ENCODE results near the gene DEDD. TPM values are rescaled to one million over a fixed set of nuclear protein-coding genes. Genes with fewer than 3 reads are reported as not detected.

DEDD gene
- polyA plus RNA-seq, 3 donors: 40.9 to 56.3 (median 42.2) TPM

- no peak for TF ChIP-seq CTCF (IDR thresholded peaks at IDR 0.05)
- Mint-ChIP-seq H3K36me3 (peaks cover 54 to 63% of the 10 kb centered on the region in 2 donors), H3K27me3 (ENCODE audit: low read depth in 3 of 3) (peaks cover 0 to 1% (median 0%) of the 10 kb centered on the region in 3 donors), H3K4me1 (peaks cover 66% of the 10 kb centered on the region), H3K9me3 (peaks cover 0 to 2% (median 0%) of the 10 kb centered on the region in 7 donors), H3K27ac (peak overlapping the region; percentile 81 to 98 (median 94)), H3K4me3 (peak overlapping the region; percentile 54)
- Histone ChIP-seq H3K27me3 (ENCODE audit: control insufficient read depth in 2 of 2, insufficient read depth in 2 of 2, low read length in 2 of 2) (no peaks in the 10 kb centered on the region), H3K4me2 (replicated peaks; ENCODE audit: extremely low read depth, low read length, poor library complexity, severe bottlenecking) (peak overlapping the region; percentile 63), H3K9me3 (replicated peaks in 1 of 2; ENCODE audit: control insufficient read depth in 1 of 2, insufficient read depth in 1 of 2, low read length in 2 of 2) (no peaks in the 10 kb centered on the region), H3K36me3 (replicated peaks in 1 of 2; ENCODE audit: control insufficient read depth in 1 of 2, insufficient read depth in 2 of 2, low read length in 2 of 2) (peaks cover 42 to 65% of the 10 kb centered on the region in 2 donors), H3K4me1 (ENCODE audit: control insufficient read depth in 1 of 2, insufficient read depth in 2 of 2, low read length in 2 of 2) (peaks cover 59 to 65% of the 10 kb centered on the region in 2 donors), H4K20me1 (ENCODE audit: insufficient read depth, low read length) (peaks cover 30% of the 10 kb centered on the region), H3K4me3 (replicated peaks in 1 of 3; ENCODE audit: low read depth in 2 of 3, low read length in 3 of 3) (peak overlapping the region in 1 of 3 experiments; percentile 57), H3K9ac (ENCODE audit: insufficient read depth, low read length, poor library complexity, severe bottlenecking) (peak overlapping the region; percentile 7), H2AFZ (ENCODE audit: insufficient read depth, low read depth, low read length, poor library complexity, severe bottlenecking) (no peak overlapping the region), H3K79me2 (ENCODE audit: insufficient read depth, low read length) (peaks cover 72% of the 10 kb centered on the region), H3K27ac (ENCODE audit: low read depth in 1 of 2, low read length in 2 of 2) (peak overlapping the region; percentile 69 to 99)
- WGBS (ENCODE audit: insufficient coverage): no CpG with 5 or more reads among the region's 4 CpGs
- intact Hi-C loops (cut with micrococcal nuclease): no loop called here
- peak; percentile 62 to 81 (median 76) for DNase-seq
Observed at GRCh38 chr1:161121834-161122233, 10.6 kb downstream of the DEDD start.

- peak overlapping the region in 1 of 2 donors; percentile 54 for H3K4me3 Mint-ChIP-seq
- H3K4me1 ChIP-seq (ENCODE audit: control insufficient read depth in 1 of 2, insufficient read depth in 2 of 2, low read length in 2 of 2): peaks cover 61 to 68% of the 10 kb centered on the region in 2 donors
Observed at GRCh38 chr1:161121042-161121650, 11.3 kb downstream of the DEDD start.

More at GRCh38 chr1:161121042-161121650, 11.3 kb downstream of the DEDD start:
- Mint-ChIP-seq H3K9me3 (peaks cover 0 to 2% (median 0%) of the 10 kb centered on the region in 7 donors), H3K36me3 (peaks cover 51 to 61% of the 10 kb centered on the region in 2 donors), H3K27me3 (ENCODE audit: low read depth in 3 of 3) (no peaks in the 10 kb centered on the region), H3K4me1 (peaks cover 69% of the 10 kb centered on the region), H3K27ac (peak overlapping the region; percentile 81 to 98 (median 94))
- Histone ChIP-seq H3K9me3 (replicated peaks in 1 of 2; ENCODE audit: control insufficient read depth in 1 of 2, insufficient read depth in 1 of 2, low read length in 2 of 2) (no peaks in the 10 kb centered on the region), H3K4me3 (replicated peaks in 1 of 3; ENCODE audit: low read depth in 2 of 3, low read length in 3 of 3) (peak overlapping the region in 1 of 3 experiments; percentile 57), H2AFZ (ENCODE audit: insufficient read depth, low read depth, low read length, poor library complexity, severe bottlenecking) (no peak overlapping the region), H3K4me2 (replicated peaks; ENCODE audit: extremely low read depth, low read length, poor library complexity, severe bottlenecking) (peak overlapping the region; percentile 63), H3K27ac (ENCODE audit: low read depth in 1 of 2, low read length in 2 of 2) (peak overlapping the region; percentile 60 to 99), H3K27me3 (ENCODE audit: control insufficient read depth in 2 of 2, insufficient read depth in 2 of 2, low read length in 2 of 2) (no peaks in the 10 kb centered on the region), H3K79me2 (ENCODE audit: insufficient read depth, low read length) (peaks cover 72% of the 10 kb centered on the region), H4K20me1 (ENCODE audit: insufficient read depth, low read length) (peaks cover 28% of the 10 kb centered on the region), H3K9ac (ENCODE audit: insufficient read depth, low read length, poor library complexity, severe bottlenecking) (peak overlapping the region; percentile 7), H3K36me3 (replicated peaks in 1 of 2; ENCODE audit: control insufficient read depth in 1 of 2, insufficient read depth in 2 of 2, low read length in 2 of 2) (peaks cover 38 to 58% of the 10 kb centered on the region in 2 donors)
- DNase-seq: peak in 2 of 3 donors; percentile 34 to 58
- no CpG with 5 or more reads among the region's 3 CpGs for WGBS (ENCODE audit: insufficient coverage)
- intact Hi-C loops (cut with micrococcal nuclease): no loop called here
- no peak for TF ChIP-seq CTCF (IDR thresholded peaks at IDR 0.05)
